Measurements from ENCODE around the gene STARD7. TPM values are rescaled to one million over a fixed set of nuclear protein-coding genes. Genes with fewer than 3 reads are reported as not detected.

The STARD7 gene
- total and polyA plus RNA-seq, 2 of the 13 experiments (the other 11 are each of a cell fraction or from before 2014, with no cell fraction given), result 88.2 to 300 TPM

DNA sequence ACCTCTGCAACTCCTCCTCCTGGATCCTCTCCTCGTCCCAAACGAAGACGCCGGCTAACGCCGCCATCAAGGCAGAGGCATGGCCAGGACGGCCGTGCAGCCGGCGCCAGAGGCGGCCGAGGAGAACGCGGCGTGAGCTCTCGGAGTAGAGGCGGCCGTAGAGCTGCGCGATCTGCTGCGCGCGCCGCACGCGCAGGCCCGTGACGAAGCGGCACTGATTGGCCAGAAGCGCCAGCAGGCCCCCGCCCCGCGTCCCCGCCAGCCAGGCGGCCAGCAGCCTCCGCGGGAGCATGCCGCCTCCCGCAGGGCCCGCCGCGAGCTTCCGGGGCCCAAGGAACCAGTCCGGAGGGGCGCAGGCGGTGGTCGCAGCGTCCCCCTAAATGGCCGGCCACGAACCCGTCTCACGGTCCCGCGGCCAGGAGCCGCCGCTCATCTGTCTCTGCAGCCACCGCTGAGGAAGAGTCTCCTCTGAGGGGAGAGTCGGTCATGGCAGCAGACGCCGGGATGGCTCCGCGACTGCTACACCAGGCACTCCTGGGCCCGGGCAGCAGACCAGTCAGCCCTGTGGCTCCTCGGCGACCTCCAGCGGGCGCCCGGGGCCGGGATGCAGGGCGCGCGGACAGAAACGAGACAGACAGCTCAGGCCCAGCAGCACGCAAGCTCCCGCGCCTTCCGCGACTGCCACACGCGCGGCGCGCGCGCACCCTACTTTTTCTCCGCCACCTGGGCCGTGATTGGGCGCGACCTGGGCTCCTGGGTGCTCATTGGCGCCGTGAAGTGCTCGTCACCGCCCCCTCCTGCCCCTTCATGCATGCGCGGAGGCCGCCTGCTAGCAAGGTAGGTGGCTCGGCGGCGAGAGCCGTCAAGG lies at the start of gene STARD7 (continued):
- TF ChIP-seq, protein P1, sequence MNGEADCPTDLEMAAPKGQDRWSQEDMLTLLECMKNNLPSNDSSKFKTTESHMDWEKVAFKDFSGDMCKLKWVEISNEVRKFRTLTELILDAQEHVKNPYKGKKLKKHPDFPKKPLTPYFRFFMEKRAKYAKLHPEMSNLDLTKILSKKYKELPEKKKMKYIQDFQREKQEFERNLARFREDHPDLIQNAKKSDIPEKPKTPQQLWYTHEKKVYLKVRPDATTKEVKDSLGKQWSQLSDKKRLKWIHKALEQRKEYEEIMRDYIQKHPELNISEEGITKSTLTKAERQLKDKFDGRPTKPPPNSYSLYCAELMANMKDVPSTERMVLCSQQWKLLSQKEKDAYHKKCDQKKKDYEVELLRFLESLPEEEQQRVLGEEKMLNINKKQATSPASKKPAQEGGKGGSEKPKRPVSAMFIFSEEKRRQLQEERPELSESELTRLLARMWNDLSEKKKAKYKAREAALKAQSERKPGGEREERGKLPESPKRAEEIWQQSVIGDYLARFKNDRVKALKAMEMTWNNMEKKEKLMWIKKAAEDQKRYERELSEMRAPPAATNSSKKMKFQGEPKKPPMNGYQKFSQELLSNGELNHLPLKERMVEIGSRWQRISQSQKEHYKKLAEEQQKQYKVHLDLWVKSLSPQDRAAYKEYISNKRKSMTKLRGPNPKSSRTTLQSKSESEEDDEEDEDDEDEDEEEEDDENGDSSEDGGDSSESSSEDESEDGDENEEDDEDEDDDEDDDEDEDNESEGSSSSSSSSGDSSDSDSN (CRISPR knock-in tag; IDR thresholded peaks at IDR 0.05), result peak; percentile 78
- peak; percentile 97 for TF ChIP-seq ZNF563 (CRISPR knock-in tag; IDR thresholded peaks at IDR 0.05)
- peak; percentile 90; the same call in 1 of the 2 replicates for TF ChIP-seq ZNF30 (CRISPR knock-in tag; IDR thresholded peaks at IDR 0.05)
- TF ChIP-seq POGZ (CRISPR knock-in tag; IDR thresholded peaks at IDR 0.05), result peak; percentile 97
- no peak for TF ChIP-seq ZZZ3 (CRISPR knock-in tag; IDR thresholded peaks at IDR 0.05; ENCODE audit: borderline replicate concordance)
- peak; percentile 98 for TF ChIP-seq ZMAT3 (CRISPR knock-in tag; conservative IDR thresholded peaks at IDR 0.05)
- TF ChIP-seq SOX6 (IDR thresholded peaks at IDR 0.05), result no peak
- TF ChIP-seq SOX6 (CRISPR knock-in tag; IDR thresholded peaks at IDR 0.05), result peak; percentile 69
- TF ChIP-seq ZNF17 (CRISPR knock-in tag; IDR thresholded peaks at IDR 0.05), result no peak
- no peak for TF ChIP-seq ZNF33A (CRISPR knock-in tag; IDR thresholded peaks at IDR 0.05; ENCODE audit: borderline replicate concordance)
- TF ChIP-seq FOXJ3 (CRISPR knock-in tag; IDR thresholded peaks at IDR 0.05; ENCODE audit: borderline replicate concordance), result peak; percentile 46; the same call in 1 of the 2 replicates
- peak; percentile 21; the same call in 1 of the 2 replicates for TF ChIP-seq ZNF629 (CRISPR knock-in tag; conservative IDR thresholded peaks at IDR 0.05)
- no peak for TF ChIP-seq ZNF207 (IDR thresholded peaks at IDR 0.05; ENCODE audit: borderline replicate concordance)
- TF ChIP-seq ZNF792 (CRISPR knock-in tag; IDR thresholded peaks at IDR 0.05), result peak; percentile 81
- TF ChIP-seq ZNF674 (CRISPR knock-in tag; IDR thresholded peaks at IDR 0.05; ENCODE audit: low read depth), result 0 out of 2 replicates have a peak, but pooled peaks have one; percentile 80
- TF ChIP-seq ATRX (CRISPR knock-in tag; IDR thresholded peaks at IDR 0.05; ENCODE audit: borderline replicate concordance), result no peak
- peak; percentile 78 for TF ChIP-seq ZBTB7A (CRISPR knock-in tag; IDR thresholded peaks at IDR 0.05)
- TF ChIP-seq YEATS2 (CRISPR knock-in tag; IDR thresholded peaks at IDR 0.05; ENCODE audit: borderline replicate concordance), result peak; percentile 51; the same call in 1 of the 2 replicates
- no peak for TF ChIP-seq ELK4 (CRISPR knock-in tag; IDR thresholded peaks at IDR 0.05; ENCODE audit: borderline replicate concordance)
- peak; percentile 61 for TF ChIP-seq RNF2 (conservative IDR thresholded peaks at IDR 0.05; ENCODE audit: low read depth)
- TF ChIP-seq, protein P2, sequence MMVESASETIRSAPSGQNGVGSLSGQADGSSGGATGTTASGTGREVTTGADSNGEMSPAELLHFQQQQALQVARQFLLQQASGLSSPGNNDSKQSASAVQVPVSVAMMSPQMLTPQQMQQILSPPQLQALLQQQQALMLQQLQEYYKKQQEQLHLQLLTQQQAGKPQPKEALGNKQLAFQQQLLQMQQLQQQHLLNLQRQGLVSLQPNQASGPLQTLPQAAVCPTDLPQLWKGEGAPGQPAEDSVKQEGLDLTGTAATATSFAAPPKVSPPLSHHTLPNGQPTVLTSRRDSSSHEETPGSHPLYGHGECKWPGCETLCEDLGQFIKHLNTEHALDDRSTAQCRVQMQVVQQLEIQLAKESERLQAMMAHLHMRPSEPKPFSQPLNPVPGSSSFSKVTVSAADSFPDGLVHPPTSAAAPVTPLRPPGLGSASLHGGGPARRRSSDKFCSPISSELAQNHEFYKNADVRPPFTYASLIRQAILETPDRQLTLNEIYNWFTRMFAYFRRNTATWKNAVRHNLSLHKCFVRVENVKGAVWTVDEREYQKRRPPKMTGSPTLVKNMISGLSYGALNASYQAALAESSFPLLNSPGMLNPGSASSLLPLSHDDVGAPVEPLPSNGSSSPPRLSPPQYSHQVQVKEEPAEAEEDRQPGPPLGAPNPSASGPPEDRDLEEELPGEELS (CRISPR knock-in tag; IDR thresholded peaks at IDR 0.05), result no peak; the same call in 1 of the 2 replicates
- peak; percentile 98 for TF ChIP-seq RBM39 (IDR thresholded peaks at IDR 0.05; ENCODE audit: low read depth, low read length, poor library complexity, severe bottlenecking)
- TF ChIP-seq TMF1 (CRISPR knock-in tag; IDR thresholded peaks at IDR 0.05; ENCODE audit: low read depth), result peak; percentile 77
- TF ChIP-seq POLR2A (IDR thresholded peaks at IDR 0.05; ENCODE audit: insufficient read depth in 1 of 2, low read depth in 2 of 2, low read length in 2 of 2), result peak; percentile 98
- no peak for TF ChIP-seq MLLT10 (CRISPR knock-in tag; IDR thresholded peaks at IDR 0.05)
- no peak for TF ChIP-seq HMG20A (CRISPR knock-in tag; IDR thresholded peaks at IDR 0.05; ENCODE audit: borderline replicate concordance)
- TF ChIP-seq ZNF614 (CRISPR knock-in tag; IDR thresholded peaks at IDR 0.05; ENCODE audit: borderline replicate concordance), result peak; percentile 85
